HG03196 (cell line): ENCODE measurements around the gene ROBO1.
"Not testable (repeated sequence)": the region's sequence is repeated elsewhere in the genome, so short reads cannot be mapped to it uniquely, and the experiment has no call there.

Source experiments
- ATAC-seq: cut with Tn5 transposase; IDR thresholded peaks from one replicate; pipeline ENCODE4 v1.9.1; 2021; ENCODE audit not compliant: unreplicated experiment

ROBO1 gene

DNA sequence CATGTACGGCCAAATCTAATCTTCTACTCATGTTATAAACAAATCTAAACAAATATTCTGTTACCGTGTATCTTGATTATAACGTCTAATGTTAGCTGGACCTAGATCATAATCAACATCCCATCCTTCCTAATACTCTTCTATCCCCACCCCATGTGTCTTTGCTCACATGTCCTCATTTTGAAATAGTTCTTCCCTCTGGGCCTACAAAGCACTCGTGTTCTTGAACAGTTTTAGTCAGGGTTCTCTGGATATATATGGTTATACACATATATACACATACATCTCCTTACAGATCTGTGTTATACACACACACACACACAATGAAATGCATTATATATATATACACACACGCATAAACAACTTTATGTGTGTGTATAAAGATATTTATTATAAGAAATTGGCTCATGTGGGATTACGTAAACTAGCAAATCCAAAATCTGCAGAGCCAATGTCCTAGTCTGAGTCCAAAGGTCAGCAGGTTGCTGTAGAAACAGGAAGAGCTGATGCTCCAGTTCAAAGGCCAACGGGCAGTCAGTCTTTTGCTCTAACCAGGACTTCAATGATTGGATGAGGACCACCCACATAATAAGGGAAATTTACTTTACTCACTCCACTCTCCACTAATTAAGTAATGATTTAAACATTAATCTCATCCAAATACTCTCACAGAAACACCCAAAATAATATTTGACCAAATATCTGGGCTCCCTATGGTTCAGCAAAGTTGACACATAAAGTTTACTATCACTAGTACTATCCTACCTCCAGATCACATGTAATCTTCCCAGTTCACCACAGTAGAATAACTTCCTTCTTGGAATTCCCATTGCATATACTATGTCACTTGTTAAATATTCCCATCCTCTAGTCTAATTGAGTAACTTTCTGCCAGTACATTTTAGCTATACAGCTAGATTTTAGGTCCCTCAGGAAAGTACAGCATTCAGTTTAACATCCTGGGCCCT lies 450.0 kb downstream of the ROBO1 start:
- no peak for ATAC-seq

DNA sequence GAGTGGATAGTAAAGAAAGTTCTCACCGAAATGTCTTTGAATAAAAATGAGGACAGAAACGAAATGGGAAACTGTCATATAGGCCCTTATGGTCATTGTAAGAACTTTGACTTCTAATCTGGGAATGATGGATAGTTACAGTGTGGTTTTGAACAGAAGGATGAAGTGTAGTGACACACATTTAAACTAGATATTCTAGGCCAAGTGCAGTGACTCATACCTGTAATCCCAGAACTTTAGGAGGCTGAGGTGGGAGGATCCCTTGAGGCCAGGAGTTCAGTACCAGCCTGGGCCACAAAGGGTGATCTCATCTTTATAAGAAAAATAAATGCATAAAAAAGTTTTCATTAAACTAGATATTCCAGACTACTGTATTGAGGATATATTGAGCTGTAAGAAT lies 452.8 kb downstream of the ROBO1 start:
- ATAC-seq = no peak

DNA sequence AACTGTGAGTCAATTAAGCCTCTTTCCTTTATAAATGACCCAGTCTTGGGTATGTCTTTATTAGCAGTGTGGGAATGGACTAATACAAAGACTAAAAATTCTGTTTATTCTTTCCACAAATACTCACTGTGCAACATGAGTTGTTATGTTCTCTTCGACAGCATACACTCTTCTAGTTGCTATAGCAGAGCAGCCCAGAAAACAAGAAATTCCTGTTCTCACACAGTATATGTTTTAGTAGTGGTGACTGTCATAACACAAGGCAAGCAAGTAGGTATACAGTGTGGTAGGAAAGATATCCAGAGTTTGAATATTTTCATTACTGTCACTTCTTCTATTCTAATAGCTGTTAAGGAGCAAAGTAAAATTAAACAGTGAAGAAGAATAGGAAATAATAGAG lies 453.3 kb downstream of the ROBO1 start:
- ATAC-seq = no peak

DNA sequence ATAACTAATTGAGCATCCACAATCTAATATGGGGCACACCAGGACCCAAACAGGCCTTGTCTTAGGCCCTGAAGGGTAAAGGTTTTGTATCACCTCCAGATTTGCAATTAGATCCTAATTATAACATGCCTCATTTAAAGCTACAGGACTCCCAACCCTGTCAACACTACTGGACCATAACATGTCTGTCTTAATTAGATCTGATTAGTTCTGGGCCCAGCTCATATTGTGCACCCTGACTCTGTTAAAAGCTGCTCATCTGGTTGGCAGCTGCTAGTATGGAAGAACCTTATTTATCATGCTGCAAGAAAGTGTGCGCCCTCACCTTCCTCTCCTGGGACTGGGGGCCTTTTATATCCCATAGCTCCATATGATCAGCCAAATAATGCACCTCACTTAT lies 457.8 kb downstream of the ROBO1 start:
- no peak for ATAC-seq

DNA sequence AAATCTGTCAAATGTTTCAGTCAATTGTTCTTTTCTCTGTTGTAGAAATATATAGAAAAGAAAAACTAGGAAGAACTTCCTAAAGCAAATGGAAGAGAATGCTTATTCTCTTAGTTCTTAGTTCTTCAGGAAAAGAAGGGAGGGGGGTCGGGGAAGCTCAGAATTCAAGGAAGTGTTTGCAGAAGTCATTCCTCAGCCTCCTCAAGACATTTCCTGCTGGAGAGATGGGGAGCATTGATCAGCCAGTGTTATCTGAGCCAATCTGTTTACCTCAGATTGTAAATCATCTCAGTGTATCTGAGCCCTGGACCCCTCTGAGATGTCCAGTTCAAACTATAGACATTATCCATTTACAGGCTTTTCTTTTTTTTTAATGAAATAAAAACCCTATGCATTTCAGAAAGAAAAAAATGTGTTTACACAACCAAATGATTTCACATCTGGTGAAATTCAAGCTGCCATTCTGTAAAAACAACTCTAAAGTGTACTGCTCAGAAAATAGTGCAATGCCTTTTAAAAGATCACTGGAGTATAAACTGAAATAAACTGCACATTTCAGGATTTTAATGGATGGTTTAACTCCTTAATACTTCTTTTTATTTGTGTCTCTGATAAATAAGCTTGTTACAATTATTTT lies 460.7 kb downstream of the ROBO1 start:
- no peak for ATAC-seq

DNA sequence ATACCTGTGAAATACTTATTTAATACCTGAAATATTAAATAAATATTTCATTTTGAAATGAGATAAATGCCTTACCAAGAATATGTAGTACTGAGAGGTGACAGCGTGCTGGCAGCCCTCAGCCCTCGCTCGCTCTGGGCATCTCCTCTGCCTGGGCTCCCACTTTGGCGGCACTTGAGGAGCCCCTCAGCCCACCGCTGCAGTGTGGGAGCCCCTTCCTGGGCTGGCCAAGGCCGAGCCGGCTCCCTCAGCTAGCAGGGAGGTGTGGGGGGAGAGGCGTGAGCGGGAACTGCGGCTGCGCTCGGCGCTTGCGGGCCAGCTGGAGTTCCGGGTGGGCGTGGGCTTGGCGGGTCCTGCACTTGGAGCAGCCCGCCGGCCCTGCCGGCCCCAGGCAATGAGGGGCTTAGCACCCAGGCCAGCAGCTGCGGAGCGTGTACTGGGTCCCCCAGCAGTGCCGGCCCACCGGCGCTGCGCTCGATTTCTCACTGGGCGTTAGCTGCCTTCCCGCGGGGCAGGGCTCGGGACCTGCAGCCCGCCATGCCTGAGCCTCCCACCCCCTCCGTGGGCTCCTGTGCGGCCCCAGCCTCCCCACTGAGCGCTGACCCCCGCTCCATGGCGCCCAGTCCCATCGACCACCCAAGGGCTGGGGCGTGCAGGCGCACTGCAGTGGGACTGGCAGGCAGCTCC lies 467.7 kb downstream of the ROBO1 start:
- not testable (repeated sequence) for ATAC-seq

DNA sequence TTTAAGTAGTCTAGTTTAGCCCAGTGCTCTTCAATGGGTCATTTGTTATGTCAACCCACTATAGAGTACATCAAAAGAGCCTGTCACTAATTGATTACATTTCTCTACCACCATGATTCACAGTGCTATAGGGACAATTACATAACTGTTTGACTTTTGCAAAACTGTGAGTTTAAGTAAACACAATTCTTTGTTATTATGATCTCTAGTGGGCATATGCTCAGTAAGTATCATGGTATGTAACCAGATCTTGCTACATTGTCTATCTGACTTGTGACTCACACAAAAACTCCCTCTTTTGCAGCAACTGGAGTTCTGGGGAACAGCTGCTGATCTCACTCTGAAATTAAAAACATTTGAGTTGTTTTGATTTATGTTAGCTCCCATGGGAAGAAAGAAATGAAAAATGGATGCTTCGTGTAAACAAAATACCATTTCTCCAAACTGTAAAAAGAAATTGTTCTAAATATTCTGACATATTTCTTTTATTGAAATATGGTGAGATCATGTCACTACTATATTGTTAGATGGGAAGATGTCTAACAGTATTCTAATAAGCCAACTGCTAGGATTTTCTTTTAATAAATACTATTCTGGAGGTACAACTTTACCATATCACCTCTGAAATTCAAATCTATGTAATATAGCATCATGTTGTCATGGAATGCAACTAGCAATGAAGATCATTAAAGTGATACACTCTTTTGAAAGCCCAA lies 470.4 kb downstream of the ROBO1 start:
- no peak for ATAC-seq

DNA sequence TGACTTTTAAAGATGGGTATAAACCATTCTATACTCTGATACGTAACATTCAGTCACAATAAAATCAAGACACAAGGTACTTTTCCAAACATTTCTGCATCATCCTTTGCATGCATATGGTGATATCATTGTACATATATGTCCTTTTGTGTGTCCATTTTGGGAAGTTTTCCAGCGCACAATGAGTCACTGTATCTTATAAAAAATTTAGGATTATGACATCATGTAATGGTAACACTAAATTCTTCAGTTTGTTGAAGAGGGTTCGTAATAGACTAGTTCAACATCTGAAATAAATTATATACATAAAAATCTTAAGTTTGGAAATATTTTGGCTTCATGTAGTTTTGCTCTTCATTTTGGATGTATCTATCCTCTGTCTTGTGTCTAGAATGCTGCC lies 480.9 kb downstream of the ROBO1 start:
- ATAC-seq = no peak

DNA sequence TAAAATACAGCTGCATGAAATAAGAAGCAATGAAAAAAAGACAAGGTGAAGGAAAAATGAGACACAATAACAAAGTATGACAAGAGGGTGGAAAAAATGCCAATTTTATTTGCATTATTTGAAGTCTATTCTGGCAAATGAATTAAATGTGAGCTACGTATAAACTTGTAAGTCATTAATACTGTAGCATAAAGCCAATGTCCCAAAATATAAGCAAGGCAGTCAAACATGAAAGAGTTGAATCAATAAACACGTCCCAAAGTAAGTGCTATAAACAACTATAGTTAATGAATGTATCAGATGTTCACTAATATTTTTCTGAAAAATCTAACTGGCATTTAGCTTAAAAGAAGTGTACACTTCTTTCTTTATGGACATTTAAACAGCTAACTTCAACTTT lies 481.9 kb downstream of the ROBO1 start:
- ATAC-seq = no peak

DNA sequence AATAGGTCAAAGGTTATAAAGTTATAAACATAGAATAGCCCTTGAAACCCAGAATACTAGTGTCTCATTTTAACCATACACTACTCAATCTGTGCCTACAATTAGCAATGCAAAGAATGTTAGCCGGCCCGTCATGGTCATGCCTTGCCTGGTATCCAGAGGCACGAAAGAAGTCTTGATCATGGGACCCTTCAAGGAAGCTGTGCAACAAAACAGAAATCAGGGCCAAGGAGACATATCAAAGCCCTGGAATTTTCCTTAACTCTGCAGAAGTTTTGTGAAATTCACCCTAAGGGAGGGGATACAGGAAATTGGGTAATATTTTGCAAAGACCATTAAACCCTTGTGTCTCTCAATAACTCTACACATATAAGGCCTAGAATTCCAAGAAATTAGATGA lies 482.4 kb downstream of the ROBO1 start:
- ATAC-seq = no peak

DNA sequence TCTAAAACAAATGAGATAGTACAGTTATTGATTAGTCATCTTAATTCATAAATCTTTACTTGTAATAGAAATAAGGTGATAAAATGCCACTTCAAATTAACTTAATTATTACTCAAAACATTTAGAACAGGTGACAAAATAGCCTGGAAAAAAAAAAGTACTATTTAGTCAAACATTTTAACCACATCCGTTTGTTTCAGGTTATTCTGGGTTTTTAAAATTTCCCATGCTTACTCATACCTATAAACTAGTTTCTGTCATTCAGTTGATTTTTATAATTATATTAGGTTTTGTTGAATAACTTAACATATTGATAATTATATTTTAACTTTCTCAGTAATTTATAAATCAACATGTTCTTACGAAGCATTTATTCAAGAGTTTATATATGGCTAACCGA lies 483.0 kb downstream of the ROBO1 start:
- no peak for ATAC-seq

DNA sequence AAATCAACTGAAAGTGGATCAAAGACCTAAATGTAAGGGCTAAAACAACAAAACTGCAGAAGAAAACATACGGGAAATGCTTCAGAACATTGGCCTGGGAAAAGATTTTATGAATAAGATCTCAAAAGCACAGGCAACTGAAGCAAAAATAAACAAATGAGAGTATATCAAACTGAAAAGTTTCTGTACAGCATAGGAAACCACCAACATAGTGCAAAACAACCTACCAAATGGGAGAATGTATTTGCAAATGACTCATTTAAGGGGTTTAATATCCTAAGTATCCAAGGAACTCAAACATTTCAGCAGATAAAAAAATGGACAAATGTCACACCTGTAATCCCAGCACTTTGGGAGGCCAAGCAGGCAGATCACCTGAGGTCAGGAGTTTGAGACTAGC lies 489.1 kb downstream of the ROBO1 start:
- ATAC-seq = no peak

DNA sequence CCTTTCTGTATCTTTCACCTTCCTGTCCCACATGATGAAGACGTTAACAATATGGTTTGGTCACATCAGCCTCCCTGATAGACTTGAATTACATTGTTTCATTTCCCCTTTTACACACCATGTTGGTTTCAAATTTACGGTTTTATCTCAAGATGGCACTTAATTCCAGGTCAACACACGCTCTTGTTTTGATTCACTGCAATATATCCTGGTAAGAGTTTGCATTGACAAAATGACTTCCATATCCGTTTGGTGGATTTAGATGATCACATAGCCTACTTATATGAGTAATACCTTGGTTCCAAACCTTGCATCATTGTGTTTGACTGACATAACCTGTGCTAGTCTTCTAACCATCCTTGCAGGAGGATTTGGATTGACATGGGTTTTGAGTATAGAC lies 499.4 kb downstream of the ROBO1 start:
- no peak for ATAC-seq

DNA sequence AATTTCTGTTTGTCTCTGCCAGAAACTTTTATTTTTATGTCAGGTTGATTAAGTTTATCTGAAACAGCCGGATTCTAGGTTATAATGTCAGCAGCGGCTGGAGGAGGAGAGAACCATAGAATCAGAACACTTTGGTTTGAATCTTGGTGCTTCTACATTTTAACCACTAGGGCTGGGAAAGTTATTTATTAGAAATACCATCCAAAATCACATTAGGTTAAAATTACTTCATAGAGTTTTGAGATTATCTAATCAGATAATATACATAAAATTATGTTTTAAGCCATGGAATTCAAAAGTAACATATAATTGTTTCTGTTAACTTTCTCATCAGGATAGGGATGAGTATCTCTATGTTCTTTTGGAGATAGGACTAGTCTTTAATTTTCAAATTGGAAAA lies 502.9 kb downstream of the ROBO1 start:
- no peak for ATAC-seq

DNA sequence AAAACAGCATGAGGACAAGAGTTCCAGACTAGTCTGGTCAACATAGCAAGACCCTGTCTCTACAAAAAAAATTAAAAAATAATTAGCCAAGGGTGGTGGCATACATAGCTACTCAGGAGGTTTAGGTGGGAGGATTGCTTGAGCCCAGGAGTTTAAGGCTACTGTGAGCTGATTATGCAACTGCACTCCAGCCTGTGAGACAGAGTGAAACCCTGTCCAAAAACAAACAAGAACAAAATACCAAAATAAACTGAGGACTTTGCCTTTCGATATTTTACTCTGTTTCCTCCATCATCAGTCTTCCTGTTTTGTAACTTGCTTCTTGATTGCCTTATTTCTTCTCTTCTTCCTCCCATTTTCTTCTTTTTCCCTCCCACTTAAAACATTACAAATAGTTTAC lies 504.4 kb downstream of the ROBO1 start:
- no peak for ATAC-seq

DNA sequence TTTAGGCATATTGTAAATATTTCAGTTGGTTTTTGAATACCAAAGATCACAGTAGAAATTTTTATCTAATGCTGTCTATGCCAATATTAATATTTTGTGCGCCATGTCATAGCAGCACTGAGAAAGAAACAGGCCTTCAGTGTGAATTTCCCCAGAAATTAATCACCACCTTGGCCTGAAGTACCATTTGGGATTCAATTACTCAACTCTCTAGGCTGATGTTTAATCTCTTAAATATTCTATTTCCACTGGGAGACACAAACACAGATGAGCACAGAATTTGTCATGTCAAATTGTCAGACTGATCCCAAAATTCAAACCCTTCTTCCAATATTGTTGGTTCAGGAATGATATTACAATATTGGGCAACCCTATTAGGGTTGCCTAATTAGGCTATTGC lies 509.3 kb downstream of the ROBO1 start:
- ATAC-seq = no peak

DNA sequence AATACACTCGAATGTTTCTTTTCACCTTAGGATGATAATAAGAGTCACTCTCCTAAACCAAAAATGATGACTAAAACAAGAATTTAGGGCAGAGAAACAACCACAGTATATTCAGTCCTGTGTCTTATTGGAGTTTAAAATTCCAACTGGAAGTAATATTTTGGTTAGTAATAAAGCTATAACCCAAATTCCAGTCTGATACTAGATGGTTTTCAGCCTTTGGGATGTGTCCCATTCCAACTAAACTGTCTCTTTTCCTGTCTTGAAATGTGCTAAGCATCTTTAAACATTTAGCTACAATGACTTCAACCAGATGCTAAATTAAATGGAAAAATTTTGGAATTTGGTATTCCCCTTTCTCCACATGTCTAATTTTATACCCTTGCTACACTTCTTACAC lies 510.0 kb downstream of the ROBO1 start:
- ATAC-seq = no peak

DNA sequence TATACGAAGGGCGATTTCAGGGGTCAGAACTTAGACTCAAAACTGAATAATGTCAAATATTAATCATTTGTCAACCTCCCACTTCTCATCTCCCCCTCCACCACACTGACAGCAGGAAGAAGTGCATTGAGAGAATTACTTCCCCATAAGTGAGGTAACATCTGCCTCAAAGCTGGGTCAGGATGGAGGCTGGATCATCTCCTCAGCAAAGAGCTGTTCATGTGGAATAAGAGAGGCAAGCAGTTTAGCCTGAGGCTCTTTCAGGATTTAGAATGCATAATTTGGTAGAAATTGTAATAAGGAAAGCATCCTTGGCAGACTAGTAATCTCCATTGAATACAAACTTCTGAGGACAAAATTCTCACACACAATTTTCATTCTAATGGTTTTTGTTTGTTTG lies 512.1 kb downstream of the ROBO1 start:
- ATAC-seq = no peak

DNA sequence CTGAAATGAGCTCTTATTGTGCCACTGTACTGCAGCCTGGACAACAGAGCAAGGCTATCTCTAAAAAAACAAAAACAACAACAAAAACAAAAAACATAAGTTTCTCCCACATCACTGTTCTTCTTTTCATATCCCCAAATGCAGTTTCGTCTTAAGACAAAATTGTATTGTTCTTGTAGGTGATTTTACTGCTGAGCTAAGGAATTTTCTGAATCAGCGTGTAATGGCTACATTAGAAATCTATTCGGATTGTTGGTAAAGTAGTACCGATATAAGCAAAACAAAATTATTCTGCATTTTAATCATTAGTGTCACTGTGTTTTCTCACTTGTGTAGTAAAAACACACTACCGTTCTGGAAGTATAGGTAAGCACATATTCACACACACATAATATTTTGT lies 512.5 kb downstream of the ROBO1 start:
- ATAC-seq = no peak

DNA sequence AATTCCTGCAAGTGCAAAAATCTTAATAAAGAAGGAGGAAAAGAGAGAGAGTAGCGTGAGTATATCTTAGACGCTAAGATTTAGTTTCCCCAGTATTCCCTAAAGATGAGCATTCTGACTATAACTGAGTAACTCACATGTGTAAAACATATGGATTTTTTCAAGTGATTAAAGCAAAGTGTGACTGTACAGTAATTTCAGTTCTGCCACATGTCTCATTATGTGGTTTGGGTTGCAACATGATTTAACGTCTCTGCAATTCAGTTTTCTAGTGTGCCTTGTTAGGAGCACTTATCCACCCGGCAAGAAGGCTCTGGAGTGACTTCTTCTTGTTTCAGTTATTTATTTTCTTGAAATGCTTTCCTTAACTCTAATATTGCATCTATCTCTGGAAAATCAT lies 514.1 kb downstream of the ROBO1 start:
- ATAC-seq = no peak

DNA sequence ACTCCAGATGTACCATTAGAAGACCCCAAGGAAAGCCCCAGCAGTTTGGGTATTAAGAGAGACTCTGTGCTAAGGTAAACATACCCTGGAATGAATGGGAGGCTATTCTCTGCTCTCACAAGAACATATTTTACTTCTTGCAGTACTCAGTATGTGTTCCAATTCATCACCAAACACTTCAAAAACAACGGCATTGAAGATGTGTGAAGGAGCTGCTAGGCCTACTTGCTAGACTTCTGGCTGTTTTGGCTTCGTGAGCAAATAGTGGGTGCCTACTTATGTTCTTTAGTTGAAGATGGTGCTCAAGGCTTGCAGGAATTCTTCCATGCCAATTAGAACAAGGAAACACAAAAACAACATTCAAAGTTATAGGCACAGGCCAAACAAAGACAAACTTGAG lies 514.5 kb downstream of the ROBO1 start:
- ATAC-seq = no peak
